Naive thymus-derived CD4-positive, alpha-beta T cell (primary cell): Measurements from ENCODE around the gene RPL36A. TPM values are rescaled to one million over a fixed set of nuclear protein-coding genes. Genes with fewer than 3 reads are reported as not detected.

Experiments used
- ATAC-seq: fragments of 150-1000 bp; cut with Tn5 transposase; 2 replicates; pipeline ENCODE4 v1.10.0; 2021; ENCODE audit warnings: mild to moderate bottlenecking, moderate library complexity
- CTCF ChIA-PET: fragments of 350-600 bp; sonication (Branson Sonifier 250); formaldehyde crosslinking; loops from one replicate; lab custom pipeline; 2021; ENCODE audit warnings: antibody characterized with exemption; lab: Charles Lee
- POLR2A ChIA-PET: fragments of 350-600 bp; sonication (Branson Sonifier 250); formaldehyde crosslinking; loops from one replicate; lab custom pipeline; 2021; ENCODE audit warnings: antibody characterized with exemption, inconsistent platforms; lab: Charles Lee
- DNase-seq, 9 donors: peaks; one replicate each; pipeline versions ENCODE4 v3.0.0 to v3.0.0-alpha.2; 2020 to 2022; ENCODE audit warnings: mixed read lengths in 1 of 9
- H3K27ac ChIP-seq: one replicate; pipeline ENCODE4 v1.7.0; 2013; ENCODE audit warnings: mild to moderate bottlenecking, low read depth, low read length, moderate library complexity
- H3K27me3 ChIP-seq, 2 donors: one replicate each; pipeline ENCODE4 v1.7.0; 2013; ENCODE audit warnings: low read length in 2 of 2, mild to moderate bottlenecking in 2 of 2, moderate library complexity in 2 of 2; ENCODE audit not compliant: control insufficient read depth in 2 of 2, insufficient read depth in 2 of 2
- H3K36me3 ChIP-seq, 3 experiments: 1 replicate in 2 of 3; 2 replicates in 1 of 3; pipeline ENCODE4 v1.7.0; 2013; ENCODE audit warnings: low read length in 3 of 3, mild to moderate bottlenecking in 3 of 3, moderate library complexity in 1 of 3; ENCODE audit not compliant: insufficient read depth in 3 of 3, control insufficient read depth in 2 of 3
- H3K4me1 ChIP-seq, 2 donors: one replicate each; pipeline ENCODE4 v1.7.0; 2013; ENCODE audit warnings: low read length in 2 of 2, mild to moderate bottlenecking in 2 of 2, moderate library complexity in 1 of 2; ENCODE audit not compliant: control insufficient read depth in 2 of 2, insufficient read depth in 2 of 2
- H3K4me3 ChIP-seq: 2 replicates; pipeline ENCODE4 v1.7.0; 2013; ENCODE audit warnings: mild to moderate bottlenecking, low read length
- H3K9me3 ChIP-seq, 3 experiments: 1 replicate in 2 of 3; 2 replicates in 1 of 3; pipeline ENCODE4 v1.7.0; 2013; ENCODE audit warnings: low read length in 3 of 3; ENCODE audit not compliant: control insufficient read depth in 2 of 3
- H3K27ac Mint-ChIP-seq, 9 donors: one replicate each; pipeline ENCODE4 v1.8.0; 2020 to 2022; ENCODE audit warnings: mixed read lengths in 9 of 9, mild to moderate bottlenecking in 8 of 9, moderate library complexity in 5 of 9, inconsistent platforms in 2 of 9
- H3K27me3 Mint-ChIP-seq, 5 donors: one replicate each; pipeline ENCODE4 v1.8.0; 2021 to 2022; ENCODE audit warnings: mixed read lengths in 5 of 5, mild to moderate bottlenecking in 1 of 5
- H3K36me3 Mint-ChIP-seq, 5 donors: one replicate each; pipeline ENCODE4 v1.8.0; 2020 to 2022; ENCODE audit warnings: mixed read lengths in 5 of 5, mild to moderate bottlenecking in 3 of 5, inconsistent platforms in 1 of 5
- H3K4me1 Mint-ChIP-seq, 7 donors: one replicate each; pipeline ENCODE4 v1.8.0; 2020 to 2022; ENCODE audit warnings: mixed read lengths in 7 of 7, mild to moderate bottlenecking in 3 of 7, inconsistent platforms in 1 of 7
- H3K4me3 Mint-ChIP-seq, 10 donors: one replicate each; pipeline ENCODE4 v1.8.0; 2020 to 2022; ENCODE audit warnings: mild to moderate bottlenecking in 10 of 10, mixed read lengths in 10 of 10, moderate library complexity in 6 of 10, inconsistent platforms in 2 of 10
- H3K9me3 Mint-ChIP-seq, 11 donors: one replicate each; pipeline ENCODE4 v1.8.0; 2020 to 2022; ENCODE audit warnings: mixed read lengths in 11 of 11, mild to moderate bottlenecking in 4 of 11, inconsistent platforms in 1 of 11, moderate library complexity in 1 of 11
- intact Hi-C, 2 donors: fragments of 100-400 bp; cut with micrococcal nuclease; formaldehyde crosslinking; loops; one replicate each; pipeline ENCODE4 v1.15.1; 2023
- polyA plus RNA-seq, 2 donors: library from polyadenylated mRNA; unstranded; fragments of 300-500 nt; fragmentation: Illumina TruSeq; gene quantifications; one replicate each; pipeline ENCODE4 v1.2.3, GENCODE V29; 2021
- total RNA-seq, 6 experiments: library from RNA in 5 of 6; stranded (reverse) in 5 of 6; gene quantifications; 1 replicate in 5 of 6; 2 replicates in 1 of 6; pipeline ENCODE4 v1.2.3 and lab custom pipeline; 2021 to 2026

Gene RPL36A
- total and polyA plus RNA-seq, 7 experiments from 2014 or later = 113 to 2,919 (median 320) TPM

DNA sequence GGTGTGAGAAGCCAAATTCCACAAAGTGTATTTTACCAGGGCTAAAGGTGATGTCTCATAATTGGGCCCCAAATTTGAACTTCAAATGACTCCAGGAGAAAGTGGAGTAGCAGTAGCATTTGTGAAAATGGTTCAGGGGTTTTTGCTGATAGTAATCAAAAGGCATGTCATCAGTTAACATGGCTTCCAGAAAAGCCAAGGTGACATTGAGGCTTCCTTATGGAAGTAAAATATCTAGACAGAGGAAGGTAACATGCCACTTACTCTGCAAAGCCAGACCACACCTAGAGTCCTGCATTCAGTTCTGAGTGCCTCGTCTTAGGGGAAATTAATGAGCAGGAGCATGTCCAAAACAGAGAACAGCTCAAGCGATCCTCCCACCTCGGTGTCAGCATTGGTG, 2.2 kb upstream of the RPL36A start:
- intact Hi-C loops = no loop called here
- peaks cover 0 to 3% (median 0%) of the 10 kb centered on the region in 3 experiments for H3K36me3 ChIP-seq
- H3K27me3 ChIP-seq = no peaks in the 10 kb centered on the region
- Mint-ChIP-seq H3K27me3 (no peaks in the 10 kb centered on the region), H3K27ac (no peak overlapping the region), H3K4me3 (no peak overlapping the region), H3K36me3 (peaks cover 0 to 21% (median 0%) of the 10 kb centered on the region in 5 donors), H3K9me3 (peaks cover 0 to 1% (median 0%) of the 10 kb centered on the region in 11 donors), H3K4me1 (peaks cover 0 to 28% (median 15%) of the 10 kb centered on the region in 7 donors)
- POLR2A ChIA-PET = no interaction called here
- no peak overlapping the region for H3K4me3 ChIP-seq
- CTCF ChIA-PET = interaction anchor here (1.2 kb wide), 1 partner anchor 27 kb away, joined by 5 read pairs; no protein-coding TSS in a partner anchor
- no peaks in the 10 kb centered on the region for H3K9me3 ChIP-seq
- DNase-seq (no peak), ATAC-seq (no peak)
- H3K4me1 ChIP-seq = peaks cover 4 to 5% of the 10 kb centered on the region in 2 donors
- H3K27ac ChIP-seq = no peak overlapping the region

- H3K4me3 ChIP-seq = peak overlapping the region; percentile 66
- intact Hi-C loops = loop anchor here in 1 of 2 donors (2.0 to 5.0 kb wide), 3 partner anchors 295 to 755 kb away; partner anchors contain the start of genes CENPI, CSTF2 and TSPAN6
- no peaks in the 10 kb centered on the region for H3K27me3 ChIP-seq
- H3K4me3 Mint-ChIP-seq = peak overlapping the region; percentile 81 to 96 (median 90)
- H3K27me3 Mint-ChIP-seq = no peaks in the 10 kb centered on the region
- DNase-seq (no peak), ATAC-seq (no peak)
- no peaks in the 10 kb centered on the region for H3K9me3 ChIP-seq
- peaks cover 0 to 3% (median 0%) of the 10 kb centered on the region in 3 experiments for H3K36me3 ChIP-seq
- peaks cover 0 to 32% (median 18%) of the 10 kb centered on the region in 7 donors for H3K4me1 Mint-ChIP-seq
- peaks cover 4 to 5% of the 10 kb centered on the region in 2 donors for H3K4me1 ChIP-seq
- peak overlapping the region; percentile 80 for H3K27ac ChIP-seq
- H3K27ac Mint-ChIP-seq = peak overlapping the region; percentile 80 to 97 (median 94)
- no peaks in the 10 kb centered on the region for H3K9me3 Mint-ChIP-seq
- ChIA-PET CTCF (no interaction called here), POLR2A (interaction anchor here (1.0 kb wide), 1 partner anchor 15 kb away, joined by 3 read pairs; the partner anchor contains the start of gene GLA)
- H3K36me3 Mint-ChIP-seq = peaks cover 0 to 29% (median 0%) of the 10 kb centered on the region in 5 donors
These were observed 1.0 kb downstream of the RPL36A start for GRCh38 chrX:101391831-101392230.

GRCh38 chrX:101393530-101394305, 2.9 kb downstream of the RPL36A start:
- Histone ChIP-seq H3K36me3 (peaks cover 0 to 3% (median 0%) of the 10 kb centered on the region in 3 experiments), H3K27me3 (no peaks in the 10 kb centered on the region), H3K4me3 (no peak overlapping the region), H3K27ac (peak overlapping the region; percentile 5), H3K4me1 (peaks cover 4 to 5% of the 10 kb centered on the region in 2 donors), H3K9me3 (no peaks in the 10 kb centered on the region)
- H3K27me3 Mint-ChIP-seq = no peaks in the 10 kb centered on the region
- no peak for ATAC-seq
- DNase-seq = no peak
- H3K27ac Mint-ChIP-seq = peak overlapping the region in 4 of 9 donors; percentile 25 to 59 (median 44)
- H3K4me1 Mint-ChIP-seq = peaks cover 0 to 32% (median 18%) of the 10 kb centered on the region in 7 donors
- H3K9me3 Mint-ChIP-seq = no peaks in the 10 kb centered on the region
- POLR2A ChIA-PET = no interaction called here
- peaks cover 0 to 29% (median 0%) of the 10 kb centered on the region in 5 donors for H3K36me3 Mint-ChIP-seq
- intact Hi-C loops = loop anchor here in 1 of 2 donors (5.0 kb wide), 2 partner anchors 296 to 756 kb away; partner anchors contain the start of genes CENPI and TSPAN6
- CTCF ChIA-PET = interaction anchor here (0.8 kb wide), 1 partner anchor 1981 kb away, joined by 3 read pairs; no protein-coding TSS in a partner anchor
- H3K4me3 Mint-ChIP-seq = peak overlapping the region in 2 of 10 donors; percentile 9 to 37

DNA sequence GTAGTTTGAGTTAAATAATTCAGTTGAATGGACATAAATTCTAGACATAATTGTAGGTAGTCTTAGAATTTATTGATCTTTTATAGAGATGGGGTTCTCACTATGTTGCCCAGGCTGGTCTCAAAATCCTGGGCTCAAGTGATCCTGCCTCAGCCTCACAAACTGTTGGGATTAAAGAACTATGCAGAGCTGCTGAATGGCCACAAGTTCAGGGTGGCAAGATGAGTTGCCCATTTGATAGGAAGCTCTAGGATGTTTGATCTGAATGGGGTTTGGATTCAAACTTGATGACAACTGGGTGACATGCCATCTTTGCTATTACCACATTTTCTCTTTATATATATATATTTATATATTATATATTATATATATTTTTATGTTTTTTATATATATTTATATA, 3.6 kb downstream of the RPL36A start:
- DNase-seq (no peak), ATAC-seq (no peak)
- Histone ChIP-seq H3K4me1 (peaks cover 4 to 5% of the 10 kb centered on the region in 2 donors), H3K27me3 (no peaks in the 10 kb centered on the region), H3K36me3 (peaks cover 0 to 3% (median 0%) of the 10 kb centered on the region in 3 experiments), H3K4me3 (no peak overlapping the region), H3K27ac (peak overlapping the region; percentile 5), H3K9me3 (no peaks in the 10 kb centered on the region)
- CTCF ChIA-PET = interaction anchor here (0.8 kb wide), 1 partner anchor 1980 kb away, joined by 3 read pairs; no protein-coding TSS in a partner anchor
- intact Hi-C loops = loop anchor here in 1 of 2 donors (5.0 kb wide), 2 partner anchors 297 to 757 kb away; partner anchors contain the start of genes CENPI and TSPAN6
- Mint-ChIP-seq H3K4me1 (peaks cover 0 to 32% (median 18%) of the 10 kb centered on the region in 7 donors), H3K4me3 (no peak overlapping the region), H3K36me3 (peaks cover 0 to 29% (median 0%) of the 10 kb centered on the region in 5 donors), H3K27ac (peak overlapping the region in 2 of 9 donors; percentile 17 to 51), H3K9me3 (no peaks in the 10 kb centered on the region), H3K27me3 (no peaks in the 10 kb centered on the region)
- POLR2A ChIA-PET = no interaction called here

GRCh38 chrX:101395789-101396188, 5.0 kb downstream of the RPL36A start:
- intact Hi-C loops = no loop called here
- Histone ChIP-seq H3K36me3 (peaks cover 0 to 3% (median 0%) of the 10 kb centered on the region in 3 experiments), H3K27me3 (no peaks in the 10 kb centered on the region), H3K9me3 (no peaks in the 10 kb centered on the region), H3K27ac (no peak overlapping the region), H3K4me3 (no peak overlapping the region), H3K4me1 (peaks cover 0 to 4% of the 10 kb centered on the region in 2 donors)
- peaks cover 0 to 29% (median 18%) of the 10 kb centered on the region in 7 donors for H3K4me1 Mint-ChIP-seq
- no peak for DNase-seq
- H3K27ac Mint-ChIP-seq = peak overlapping the region in 1 of 9 donors; percentile 20
- ChIA-PET POLR2A (interaction anchor here (1.2 kb wide), 1 partner anchor 12 kb away, joined by 3 read pairs; the partner anchor contains the start of genes GLA and HNRNPH2), CTCF (no interaction called here)
- peaks cover 0 to 37% (median 6%) of the 10 kb centered on the region in 5 donors for H3K36me3 Mint-ChIP-seq
- no peaks in the 10 kb centered on the region for H3K9me3 Mint-ChIP-seq
- no peaks in the 10 kb centered on the region for H3K27me3 Mint-ChIP-seq
- H3K4me3 Mint-ChIP-seq = no peak overlapping the region
- peak; percentile 36 for ATAC-seq

DNA sequence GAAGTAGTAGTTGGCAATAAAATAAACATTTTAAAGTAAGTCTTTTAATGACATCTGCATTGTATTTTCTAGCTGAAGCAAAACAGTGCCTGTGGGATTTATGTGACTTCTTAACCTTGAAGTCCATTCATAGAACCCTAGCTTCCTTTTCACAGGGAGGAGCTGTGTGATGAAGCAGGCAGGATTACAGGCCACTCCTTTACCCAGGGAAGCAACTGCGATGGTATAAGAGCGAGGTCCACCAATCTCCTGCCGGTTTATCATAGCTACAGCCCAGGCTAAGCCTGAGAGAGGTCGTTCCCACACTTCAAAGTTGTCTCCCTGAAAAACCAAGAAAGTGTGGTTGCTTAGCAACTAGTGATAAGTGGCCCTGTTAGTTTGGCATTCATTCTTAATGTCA, 7.0 kb downstream of the RPL36A start:
- intact Hi-C loops = no loop called here
- H3K36me3 ChIP-seq = peaks cover 0 to 3% (median 0%) of the 10 kb centered on the region in 3 experiments
- Mint-ChIP-seq H3K4me1 (peaks cover 0 to 15% (median 6%) of the 10 kb centered on the region in 7 donors), H3K4me3 (no peak overlapping the region), H3K36me3 (peaks cover 0 to 23% (median 6%) of the 10 kb centered on the region in 5 donors), H3K27ac (no peak overlapping the region), H3K9me3 (no peaks in the 10 kb centered on the region), H3K27me3 (no peaks in the 10 kb centered on the region)
- CTCF ChIA-PET = no interaction called here
- no peaks in the 10 kb centered on the region for H3K4me1 ChIP-seq
- no peaks in the 10 kb centered on the region for H3K9me3 ChIP-seq
- H3K27ac ChIP-seq = no peak overlapping the region
- H3K4me3 ChIP-seq = no peak overlapping the region
- POLR2A ChIA-PET = no interaction called here
- ATAC-seq (no peak), DNase-seq (no peak)
- H3K27me3 ChIP-seq = no peaks in the 10 kb centered on the region
